ENCODE results near the gene GATA6. TPM values are rescaled to one million over a fixed set of nuclear protein-coding genes. Genes with fewer than 3 reads are reported as not detected.

Gene GATA6
- polyA plus RNA-seq, 3 donors = 7.2 to 10.6 (median 7.8) TPM

GRCh38 chr18:22238036-22238435 lies 68.6 kb downstream of the GATA6 start:
- no peak for DNase-seq

- DNase-seq = no peak
These were observed 69.3 kb downstream of the GATA6 start for GRCh38 chr18:22238681-22239080.

GRCh38 chr18:22241921-22242361 lies 72.6 kb downstream of the GATA6 start:
- DNase-seq = no peak

GRCh38 chr18:22243513-22243912 lies 74.1 kb downstream of the GATA6 start:
- no peak for DNase-seq

DNA sequence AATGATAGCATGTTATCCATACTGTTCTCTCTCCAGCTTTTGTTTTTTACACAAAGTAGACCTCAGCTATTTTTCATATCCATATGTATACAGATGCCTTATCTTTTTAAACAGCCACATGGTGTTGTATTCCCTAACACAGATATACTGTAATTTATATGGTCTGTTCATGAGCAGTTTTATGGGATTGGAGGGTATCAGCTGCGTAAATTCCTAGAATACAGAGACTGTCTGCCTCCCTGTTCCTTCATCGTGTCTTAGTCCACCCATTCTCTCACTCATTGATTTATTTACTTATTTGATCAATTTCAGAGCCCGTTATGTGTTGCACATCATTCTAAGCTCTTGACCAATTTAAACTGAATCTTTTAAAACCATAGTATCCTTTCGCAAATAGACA lies 80.6 kb downstream of the GATA6 start:
- DNase-seq = no peak

- DNase-seq = no peak
These were observed 81.2 kb downstream of the GATA6 start for GRCh38 chr18:22250591-22250996.

Other genes with a start within 250 kb of the GATA6 start
- gene CTAGE1, start 248.3 kb downstream of the GATA6 start, polyA plus RNA-seq (ENCODE audit: insufficient read length in 3 of 3) = under 1 TPM in 1 of 3 donors, not detected in 2; 0.03 TPM

Measured in renal pelvis (tissue), 4 donors.